SK-N-SH (cell line): ENCODE measurements around the gene BCL2A1.

Experiments
- CTCF ChIP-seq: fragments of 200-600 bp; sonication (generic); IDR thresholded peaks from 2 replicates; pipeline ENCODE4 v1.6.1; 2017; ENCODE audit warnings: antibody characterized with exemption, mild to moderate bottlenecking, moderate library complexity
- EZH2phosphoT487 ChIP-seq: fragments of 200-600 bp; sonication (generic); IDR thresholded peaks from 2 replicates; pipeline ENCODE4 v1.6.1; 2017; ENCODE audit warnings: low read depth, mixed run types, mild to moderate bottlenecking, antibody characterized with exemption, moderate library complexity, borderline replicate concordance
- FOXM1 ChIP-seq: IDR thresholded peaks from 2 replicates; pipeline ENCODE4 v1.4.0; 2012; ENCODE audit warnings: low read depth, mild to moderate bottlenecking
- GABPA ChIP-seq: IDR thresholded peaks from 2 replicates; pipeline ENCODE4 v1.4.0; 2012; ENCODE audit warnings: low read depth, mild to moderate bottlenecking
- MAX ChIP-seq: IDR thresholded peaks from 2 replicates; pipeline ENCODE4 v1.4.0; 2012; ENCODE audit warnings: low read depth
- POLR2AphosphoS5 ChIP-seq: IDR thresholded peaks from 2 replicates; pipeline ENCODE4 v1.6.1; 2012; ENCODE audit warnings: low read depth, low read length
- RAD21 ChIP-seq: IDR thresholded peaks from 2 replicates; pipeline ENCODE4 v1.6.1; 2012; ENCODE audit warnings: mild to moderate bottlenecking, low read length
- RCOR1 ChIP-seq: fragments of 150-350 bp; IDR thresholded peaks from 2 replicates; pipeline ENCODE4 v1.6.1; 2017; ENCODE audit warnings: antibody characterized with exemption, low read length
- TEAD4 ChIP-seq: IDR thresholded peaks from 2 replicates; pipeline ENCODE4 v1.4.0; 2012; ENCODE audit warnings: mild to moderate bottlenecking, borderline replicate concordance; ENCODE audit not compliant: insufficient read depth
- USF1 ChIP-seq: IDR thresholded peaks from 2 replicates; pipeline ENCODE4 v1.4.0; 2012; ENCODE audit warnings: low read depth, borderline replicate concordance
- ZBTB33 ChIP-seq: IDR thresholded peaks from 2 replicates; pipeline ENCODE4 v1.4.0; 2012; ENCODE audit warnings: low read depth, borderline replicate concordance

GRCh38 chr15:79973456-79974195 is 2.6 kb upstream of the BCL2A1 start:
- no peak for TF ChIP-seq CTCF
- TF ChIP-seq EZH2phosphoT487: no peak
- no peak for TF ChIP-seq RCOR1
- TF ChIP-seq ZBTB33: no peak
- TF ChIP-seq RAD21: no peak
- TF ChIP-seq USF1: no peak
- TF ChIP-seq FOXM1: no peak
- no peak for TF ChIP-seq MAX
- no peak for TF ChIP-seq POLR2AphosphoS5
- no peak for TF ChIP-seq GABPA
- no peak for TF ChIP-seq TEAD4
